GM12892 (cell line): ENCODE data around the gene COMMD7.

Experiments
- POLR2A ChIP-seq: IDR thresholded peaks from 2 replicates; pipeline ENCODE4 v1.6.1; 2011; ENCODE audit warnings: low read depth, low read length, control low read depth
- POLR2AphosphoS5 ChIP-seq: IDR thresholded peaks from 2 replicates; pipeline ENCODE4 v1.6.1; 2011; ENCODE audit warnings: low read depth, low read length, control low read depth

- TF ChIP-seq POLR2AphosphoS5, result no peak
- no peak for TF ChIP-seq POLR2A
Measured at GRCh38 chr20:32718749-32719348, 24.4 kb downstream of the COMMD7 start.
